Activated T-helper 1 cell treated with anti-CD3 and anti-CD28 coated beads, Interleukin-2, amount 50 U/mL, for 16 hours (primary cell): ENCODE measurements around the gene TESMIN.
A peak's percentile ranks its signal among the peaks of the same experiment; 100 is the strongest.

Experiments used
- DNase-seq, 2 donors: peaks; one replicate each; pipeline ENCODE4 v3.0.0-alpha.2; 2020; ENCODE audit warnings: low read depth in 1 of 2, low spot score in 1 of 2

TESMIN gene, protein sequence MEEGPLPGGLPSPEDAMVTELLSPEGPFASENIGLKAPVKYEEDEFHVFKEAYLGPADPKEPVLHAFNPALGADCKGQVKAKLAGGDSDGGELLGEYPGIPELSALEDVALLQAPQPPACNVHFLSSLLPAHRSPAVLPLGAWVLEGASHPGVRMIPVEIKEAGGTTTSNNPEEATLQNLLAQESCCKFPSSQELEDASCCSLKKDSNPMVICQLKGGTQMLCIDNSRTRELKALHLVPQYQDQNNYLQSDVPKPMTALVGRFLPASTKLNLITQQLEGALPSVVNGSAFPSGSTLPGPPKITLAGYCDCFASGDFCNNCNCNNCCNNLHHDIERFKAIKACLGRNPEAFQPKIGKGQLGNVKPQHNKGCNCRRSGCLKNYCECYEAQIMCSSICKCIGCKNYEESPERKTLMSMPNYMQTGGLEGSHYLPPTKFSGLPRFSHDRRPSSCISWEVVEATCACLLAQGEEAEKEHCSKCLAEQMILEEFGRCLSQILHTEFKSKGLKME

DNA sequence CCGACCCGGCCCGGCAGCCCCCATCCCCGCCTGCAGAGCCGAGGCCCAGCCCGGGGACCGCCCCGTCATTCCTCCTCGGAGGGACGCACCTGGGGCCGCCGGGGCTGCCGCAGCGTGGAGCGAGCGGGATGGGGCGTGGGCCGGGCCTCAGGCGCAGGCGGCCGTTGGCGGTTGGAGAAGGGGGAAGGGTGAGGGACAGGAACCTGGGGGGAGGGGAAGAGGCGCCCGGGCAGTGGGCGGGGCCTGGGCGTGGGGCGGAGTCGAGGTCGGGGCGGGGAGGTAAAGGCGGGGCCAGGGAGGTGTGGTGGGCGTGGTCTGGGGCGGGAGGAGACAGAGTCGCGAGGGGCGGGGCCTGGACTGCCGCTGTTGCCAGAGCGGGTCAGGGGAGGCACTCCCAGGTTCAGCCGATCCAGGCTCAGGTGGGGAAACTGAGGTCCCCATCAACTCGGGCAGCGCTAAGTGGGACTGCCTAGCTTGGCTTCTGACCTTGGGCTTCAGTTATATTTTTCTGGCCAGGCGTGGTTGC, at the start of gene TESMIN:
TSS of gene TESMIN (minus strand) at position 190 of the 526 bp plus-strand sequence. CDS start 860 bp downstream, outside the sequence.
- peak; percentile 89 to 91 for DNase-seq

DNA sequence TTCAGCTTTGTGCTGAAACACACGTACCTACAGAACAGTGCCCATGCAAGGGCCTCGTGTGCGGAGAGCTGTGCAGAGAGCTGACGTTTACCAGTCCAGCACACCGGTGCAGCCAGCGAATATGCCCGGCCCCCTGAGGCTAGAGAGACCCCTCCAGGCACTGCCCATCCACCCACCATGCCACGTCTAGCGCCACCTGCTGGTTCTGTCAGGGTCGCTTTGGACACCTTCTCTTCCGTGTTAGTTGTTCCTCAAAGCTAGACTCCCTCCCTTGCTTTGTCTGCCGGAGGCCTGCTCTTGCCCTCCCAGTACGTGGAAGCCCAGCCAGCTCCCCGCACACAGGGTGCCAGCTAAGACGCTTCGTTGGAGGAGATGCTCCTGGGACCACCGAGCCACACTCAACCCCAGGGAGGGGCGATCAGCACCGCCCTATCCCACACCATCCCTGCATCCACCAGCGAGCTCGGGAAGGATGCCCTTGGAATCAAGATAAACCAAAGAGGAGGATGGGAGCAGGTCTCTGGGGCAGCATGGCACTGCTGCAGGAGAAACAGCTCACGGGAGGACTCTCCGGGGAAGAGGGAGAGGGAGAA, 47.0 kb upstream of the TESMIN start:
- peak; percentile 12 for DNase-seq

DNA sequence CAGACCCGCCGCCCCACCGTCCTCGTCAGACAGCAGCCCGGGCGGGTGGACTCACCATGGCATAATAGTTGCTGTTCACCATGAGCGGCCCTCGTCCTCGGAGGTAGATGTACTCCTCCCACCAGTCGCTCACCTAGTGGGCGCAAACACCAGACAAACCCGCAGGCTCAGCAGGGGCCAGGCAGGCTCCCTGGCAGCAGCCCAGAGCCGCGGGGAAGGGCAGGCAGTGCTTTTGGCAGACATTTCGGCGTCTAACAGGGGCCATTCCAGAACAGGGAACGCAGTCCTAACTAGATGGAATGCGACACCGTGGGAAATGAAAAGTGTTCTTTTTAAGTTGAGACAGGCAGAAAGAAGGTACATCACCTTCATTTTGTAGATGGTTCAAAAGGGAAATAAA, 45.5 kb upstream of the TESMIN start:
- DNase-seq: no peak

DNA sequence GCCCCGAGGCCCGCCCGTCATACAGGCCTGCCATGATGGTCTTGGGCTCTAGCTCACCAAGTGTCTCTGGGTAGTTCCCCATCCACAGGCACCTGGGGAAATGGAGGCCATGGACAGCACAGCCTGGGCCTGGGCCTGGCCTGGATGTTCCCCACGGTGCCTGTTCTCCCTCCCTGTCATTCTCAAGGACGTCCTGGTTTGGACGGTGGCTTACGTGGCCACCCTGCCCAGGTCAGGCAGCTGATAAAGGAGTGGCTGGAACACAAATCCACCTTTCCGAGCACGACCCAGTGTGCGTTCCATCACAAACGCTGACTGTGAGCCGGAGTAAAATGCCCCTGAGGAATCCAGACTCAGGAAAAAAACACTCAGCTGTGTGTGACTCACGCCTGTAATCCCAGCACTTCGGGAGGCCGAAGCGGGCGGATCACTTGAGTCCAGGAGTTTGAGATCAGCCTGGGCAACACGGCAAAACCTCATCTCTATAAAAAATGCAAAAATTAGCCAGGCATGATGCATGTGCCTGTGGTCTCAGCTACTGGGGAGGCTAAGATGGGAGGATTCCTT, 41.2 kb upstream of the TESMIN start:
- no peak for DNase-seq

DNA sequence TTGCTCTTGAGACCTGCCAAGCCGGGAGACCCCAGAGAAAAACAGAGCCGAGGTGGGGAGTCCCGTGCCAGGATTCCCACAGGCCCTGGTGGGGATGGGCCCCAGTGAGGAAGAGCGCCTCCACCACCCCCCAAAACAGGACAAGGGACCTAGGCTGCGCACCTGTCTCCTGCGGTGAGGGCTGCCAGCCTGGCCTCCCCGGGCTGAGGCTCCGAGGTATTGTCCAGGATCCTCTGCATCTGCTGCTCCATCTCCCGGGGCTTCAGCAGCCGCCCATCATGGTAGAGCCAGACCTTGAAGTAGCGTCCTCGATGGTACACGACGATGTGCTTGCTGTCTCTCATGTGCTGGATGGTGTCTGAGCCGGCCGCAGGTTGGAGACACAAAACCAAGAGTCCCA, 33.3 kb upstream of the TESMIN start:
- DNase-seq: no peak

DNA sequence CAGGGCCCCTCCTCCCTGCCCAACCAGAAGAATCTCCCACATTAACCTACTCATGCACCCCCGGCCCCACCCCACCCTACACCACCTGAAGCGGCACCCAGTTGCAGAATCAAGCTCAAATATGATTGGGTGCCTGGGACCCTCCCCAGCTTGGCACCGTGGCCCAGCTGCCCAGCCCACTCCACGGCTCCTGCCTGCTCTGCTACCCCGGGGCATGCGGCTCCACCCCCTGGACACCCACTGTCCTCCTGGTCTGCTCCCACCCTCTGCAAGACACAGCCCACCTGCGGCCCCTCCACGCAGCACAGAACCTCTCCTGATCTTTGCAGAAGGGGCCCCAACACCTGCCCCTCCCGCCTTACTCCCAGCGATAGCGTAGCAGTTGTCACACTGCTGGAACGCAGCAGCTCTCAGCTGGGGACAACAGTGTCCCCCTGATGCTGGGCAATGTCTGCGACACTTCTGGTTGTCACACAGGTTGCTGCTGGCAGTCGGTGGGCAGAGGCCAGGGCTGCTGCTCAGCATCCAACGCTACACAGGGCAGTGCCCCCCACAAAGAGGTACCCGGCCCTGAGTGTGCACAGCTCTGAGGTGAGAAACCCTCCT, 32.0 kb upstream of the TESMIN start:
- DNase-seq: no peak

DNA sequence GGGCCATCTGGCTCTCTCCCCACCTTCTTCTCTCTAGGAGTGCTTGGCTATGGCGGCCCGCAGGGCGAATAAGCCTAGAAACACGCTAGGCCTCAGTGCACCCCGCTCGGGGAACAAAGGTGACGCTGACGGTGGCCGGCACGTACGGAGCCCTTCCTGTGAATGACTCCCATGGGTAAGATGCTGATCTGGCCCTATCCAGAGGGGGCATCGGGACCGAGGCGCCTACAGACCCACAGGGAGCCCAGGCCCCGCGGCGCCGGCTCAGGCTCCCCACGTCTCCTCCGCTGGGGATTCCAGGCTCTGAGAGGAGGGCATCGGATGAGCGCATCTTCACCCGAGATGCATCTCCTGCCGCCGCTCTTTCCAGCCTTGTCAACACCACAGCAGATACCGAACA, 31.4 kb upstream of the TESMIN start:
- no peak for DNase-seq

DNA sequence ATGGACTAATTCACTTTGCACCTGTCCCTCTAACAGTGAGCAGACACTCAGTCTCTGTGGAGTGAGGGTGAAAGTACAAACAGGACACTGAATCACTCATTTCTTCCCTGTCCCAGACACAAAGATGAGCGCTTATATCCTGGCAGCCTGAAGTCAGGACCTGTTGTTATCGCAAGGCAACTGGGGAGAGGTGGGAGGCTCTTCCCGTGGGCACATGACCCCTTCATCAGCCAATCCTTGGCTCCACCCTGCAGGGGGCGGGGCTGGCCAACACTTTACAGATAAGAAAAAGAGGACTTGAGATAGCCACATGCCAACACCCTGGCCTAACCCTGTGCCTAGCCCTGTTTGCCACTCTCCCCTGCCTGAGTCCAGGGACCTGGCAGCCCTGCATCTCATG, 29.5 kb upstream of the TESMIN start:
- no peak for DNase-seq

DNA sequence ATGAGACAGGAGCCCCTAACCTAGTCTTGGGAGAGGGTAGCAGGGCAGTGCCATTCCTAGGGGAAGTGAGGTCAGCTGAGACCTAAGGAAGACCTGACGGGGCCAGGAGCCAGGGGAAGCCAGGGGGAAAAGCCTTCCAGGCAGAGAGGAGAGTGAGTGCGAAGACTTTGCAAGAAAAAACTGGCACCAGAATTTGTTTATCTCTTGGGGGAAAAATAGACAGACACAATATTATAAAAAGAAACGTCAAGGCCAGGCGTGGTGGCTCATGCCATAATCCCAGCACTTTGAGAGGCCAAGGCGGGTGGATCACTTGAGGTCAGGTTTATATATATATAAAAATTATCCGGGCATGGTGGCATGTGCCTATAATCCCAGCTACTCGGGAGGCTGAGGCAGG, 26.9 kb upstream of the TESMIN start:
- no peak for DNase-seq

DNA sequence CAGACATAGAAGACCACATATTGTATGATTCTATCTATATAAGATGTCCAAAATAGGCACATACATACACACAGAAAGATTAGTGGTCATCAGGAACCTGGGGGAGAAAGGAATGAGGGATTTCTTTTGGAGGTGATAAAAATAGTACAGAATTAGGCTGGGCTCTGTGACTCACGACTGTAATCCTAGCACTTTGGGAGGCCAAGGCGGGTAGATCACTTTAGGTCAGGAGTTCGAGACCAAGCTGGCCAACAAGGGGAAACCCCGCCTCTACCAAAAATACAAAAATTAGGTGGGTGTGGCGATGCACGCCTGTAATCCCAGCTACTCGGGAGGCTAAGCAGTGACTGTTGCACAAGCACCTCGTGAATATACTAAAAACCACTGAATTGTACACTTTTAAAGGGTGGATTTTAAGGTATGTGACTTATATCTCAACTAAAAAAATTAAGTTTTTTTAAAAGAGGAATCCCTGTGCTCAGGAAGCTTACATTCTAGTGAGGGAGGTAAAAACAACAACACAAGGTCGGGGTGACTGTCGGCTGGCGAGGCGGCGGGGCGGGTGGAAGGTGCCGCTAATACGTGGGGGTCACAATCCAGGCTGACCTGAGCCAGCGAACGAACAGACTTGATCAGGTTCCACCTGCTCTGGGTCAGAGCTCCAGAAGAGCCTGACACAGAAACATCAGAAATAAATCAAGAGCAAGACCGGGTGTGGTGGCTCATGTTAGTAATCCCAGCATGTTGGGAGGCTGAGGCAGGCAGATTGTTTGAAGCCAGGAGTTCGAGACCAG, 25.3 kb upstream of the TESMIN start:
- no peak for DNase-seq

DNA sequence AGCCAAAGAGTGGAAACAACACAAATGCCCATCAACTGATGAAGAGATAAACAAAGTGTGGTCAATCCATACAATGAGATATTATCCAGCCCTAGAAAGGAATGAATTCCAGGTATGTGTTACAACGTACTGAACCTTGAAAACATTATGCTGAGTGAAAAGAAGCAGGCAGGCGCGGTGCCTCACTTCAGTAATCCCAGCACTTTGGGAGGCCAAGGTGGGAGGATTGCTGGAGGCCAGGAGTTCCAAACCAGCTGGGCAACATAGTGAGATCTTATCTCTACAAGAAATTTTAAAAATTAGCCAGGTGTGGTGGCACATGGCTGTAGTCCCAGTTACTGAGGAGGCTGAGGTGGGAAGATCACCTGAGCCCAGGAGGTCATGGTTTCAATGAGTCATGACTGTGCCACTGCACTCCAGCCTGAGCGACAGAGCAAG, 24.6 kb upstream of the TESMIN start:
- no peak for DNase-seq

DNA sequence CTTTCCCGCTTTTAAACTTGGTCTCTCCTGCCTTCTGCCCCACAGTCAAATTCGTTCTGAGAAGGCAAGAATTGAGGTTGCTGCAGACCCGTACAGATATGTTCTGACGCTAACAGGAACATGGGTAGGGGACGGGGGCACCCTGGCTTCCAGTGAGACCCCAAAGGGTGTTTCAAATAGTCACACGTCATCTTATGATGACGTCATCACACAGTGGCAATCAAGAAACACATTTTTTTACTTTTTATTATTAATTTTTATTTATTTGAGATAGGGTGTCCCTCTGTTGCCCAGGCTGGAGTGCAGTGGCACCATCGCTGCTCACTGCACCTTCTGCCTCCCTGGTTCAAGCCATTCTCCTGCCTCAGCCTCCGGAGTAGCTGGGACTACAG, 22.9 kb upstream of the TESMIN start:
- no peak for DNase-seq

DNA sequence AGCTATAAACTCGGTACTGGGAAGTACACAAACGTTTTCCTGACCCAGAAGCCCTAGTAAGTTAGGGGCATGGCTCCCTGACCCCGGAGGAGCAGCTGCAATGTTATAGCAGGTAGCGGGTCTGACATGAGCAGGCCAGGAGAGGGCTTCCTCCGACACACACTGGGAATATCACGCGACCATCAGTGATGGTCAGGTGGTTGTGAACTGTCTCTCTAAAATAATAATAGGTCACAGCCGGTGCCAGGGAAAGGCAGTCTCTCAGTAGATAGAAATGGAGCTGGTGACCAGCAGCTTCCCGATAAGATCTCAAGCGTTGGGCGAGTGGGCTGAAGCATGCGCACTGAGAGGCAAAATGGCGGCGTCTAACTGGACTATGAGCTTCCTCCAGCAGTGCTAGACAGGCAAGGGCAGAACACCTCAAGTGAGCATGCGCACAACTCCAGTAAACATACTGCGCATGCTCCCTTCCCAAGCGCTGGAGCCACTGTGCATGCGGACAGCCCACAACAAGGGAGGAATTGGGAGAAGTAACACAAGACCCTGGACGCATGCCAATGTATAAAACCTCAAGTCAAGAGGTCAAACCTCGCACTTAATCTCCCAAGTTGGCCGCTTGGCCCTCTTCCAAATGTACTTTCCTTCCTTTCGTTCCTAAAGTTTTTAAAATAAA, 22.3 kb upstream of the TESMIN start:
- no peak for DNase-seq

DNA sequence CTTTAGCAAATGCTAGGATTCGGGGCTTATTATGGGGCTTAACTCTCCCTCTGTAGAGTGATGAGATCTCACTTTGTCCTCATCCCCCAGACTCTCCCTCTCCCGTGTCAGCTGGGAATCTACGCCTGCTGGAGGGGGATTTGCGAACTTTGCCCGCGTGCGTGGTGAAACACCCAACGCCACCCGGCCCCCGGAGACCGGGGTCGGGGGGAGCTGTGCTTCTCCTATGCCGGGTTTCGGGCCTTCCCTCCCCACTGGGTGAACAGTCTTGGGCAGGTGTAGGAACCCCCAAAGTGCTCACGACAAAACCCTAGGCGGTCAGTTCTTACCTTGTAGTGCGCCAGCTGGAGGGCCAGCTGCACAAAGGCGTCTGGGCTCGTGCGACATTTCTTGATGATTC, 21.6 kb upstream of the TESMIN start:
- no peak for DNase-seq

DNA sequence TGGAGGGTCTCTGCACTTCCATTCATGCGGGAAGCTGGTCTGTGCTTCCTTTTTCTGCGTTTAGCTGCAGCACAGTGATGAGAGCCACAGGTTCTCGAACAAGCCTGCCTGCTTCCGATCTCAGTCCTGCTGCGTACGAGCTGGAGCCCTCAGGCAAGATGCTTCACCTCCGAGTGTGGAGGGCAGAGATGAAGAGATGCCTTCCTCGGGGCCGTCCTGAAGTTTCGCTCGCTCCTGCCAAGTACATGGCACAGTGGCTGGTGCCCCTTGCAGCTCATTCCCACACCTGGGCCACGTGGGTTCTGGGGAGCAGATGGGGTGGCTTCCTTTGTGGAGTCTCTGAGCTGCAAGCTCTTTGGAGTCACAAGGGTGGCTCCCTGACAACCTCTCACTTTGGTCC, 19.5 kb upstream of the TESMIN start:
- no peak for DNase-seq

DNA sequence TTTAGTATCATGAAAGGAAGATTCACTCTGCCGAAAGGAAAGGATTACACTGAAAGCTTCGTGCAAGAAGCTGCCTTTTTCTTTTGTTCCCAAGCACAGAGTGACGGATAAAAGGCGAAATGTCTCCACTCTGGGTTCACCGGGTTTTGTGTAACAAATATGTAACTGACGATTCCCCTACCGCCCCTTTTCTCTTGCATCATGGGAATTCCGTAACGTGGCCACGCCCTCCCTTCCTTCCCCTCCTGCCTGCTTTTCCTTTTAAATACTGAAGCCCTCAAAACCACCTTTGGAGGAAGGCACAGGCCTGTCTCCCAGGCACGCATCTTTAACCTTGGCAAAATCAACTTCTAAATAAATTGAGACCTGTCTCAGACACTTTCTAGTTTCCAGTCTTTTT, 16.4 kb upstream of the TESMIN start:
- no peak for DNase-seq

DNA sequence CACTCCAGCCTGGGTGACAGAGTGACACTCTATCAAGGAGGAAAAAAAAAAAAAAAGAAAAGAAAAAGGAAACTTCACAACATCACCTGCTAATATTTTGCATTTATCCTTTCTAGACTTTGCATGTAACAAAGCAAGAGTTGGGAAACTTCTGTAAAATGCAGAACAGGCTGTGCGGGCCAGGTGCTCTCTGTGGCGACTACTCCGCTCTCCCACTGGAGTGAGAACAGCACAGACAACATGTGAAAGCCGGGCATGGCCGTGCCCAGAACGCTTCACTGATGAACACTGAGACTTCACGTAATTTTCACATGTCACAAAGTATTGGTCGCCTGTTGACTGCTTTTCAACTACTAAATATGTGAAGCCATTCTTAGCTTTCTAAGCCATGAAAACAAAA, 15.5 kb upstream of the TESMIN start:
- no peak for DNase-seq

DNA sequence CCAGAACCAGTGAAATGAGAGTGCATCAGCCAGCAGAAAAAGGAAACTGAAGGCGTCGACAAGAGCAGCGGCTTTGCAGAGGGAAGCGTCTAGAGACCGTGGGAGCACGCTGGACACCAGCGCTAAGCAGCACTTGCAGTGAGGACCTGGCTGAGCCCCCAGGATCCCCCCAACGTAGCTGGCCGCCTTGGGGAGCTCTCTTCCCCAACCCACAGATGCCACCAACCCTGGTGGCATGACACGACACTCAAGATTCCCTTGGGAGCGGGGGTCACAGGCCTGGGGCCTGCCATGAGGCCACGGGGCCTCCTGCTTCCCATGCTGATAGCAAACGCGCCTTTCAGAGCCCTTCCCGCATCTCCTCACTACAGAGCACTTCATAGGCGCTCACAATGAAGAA, 13.4 kb upstream of the TESMIN start:
- DNase-seq: no peak

DNA sequence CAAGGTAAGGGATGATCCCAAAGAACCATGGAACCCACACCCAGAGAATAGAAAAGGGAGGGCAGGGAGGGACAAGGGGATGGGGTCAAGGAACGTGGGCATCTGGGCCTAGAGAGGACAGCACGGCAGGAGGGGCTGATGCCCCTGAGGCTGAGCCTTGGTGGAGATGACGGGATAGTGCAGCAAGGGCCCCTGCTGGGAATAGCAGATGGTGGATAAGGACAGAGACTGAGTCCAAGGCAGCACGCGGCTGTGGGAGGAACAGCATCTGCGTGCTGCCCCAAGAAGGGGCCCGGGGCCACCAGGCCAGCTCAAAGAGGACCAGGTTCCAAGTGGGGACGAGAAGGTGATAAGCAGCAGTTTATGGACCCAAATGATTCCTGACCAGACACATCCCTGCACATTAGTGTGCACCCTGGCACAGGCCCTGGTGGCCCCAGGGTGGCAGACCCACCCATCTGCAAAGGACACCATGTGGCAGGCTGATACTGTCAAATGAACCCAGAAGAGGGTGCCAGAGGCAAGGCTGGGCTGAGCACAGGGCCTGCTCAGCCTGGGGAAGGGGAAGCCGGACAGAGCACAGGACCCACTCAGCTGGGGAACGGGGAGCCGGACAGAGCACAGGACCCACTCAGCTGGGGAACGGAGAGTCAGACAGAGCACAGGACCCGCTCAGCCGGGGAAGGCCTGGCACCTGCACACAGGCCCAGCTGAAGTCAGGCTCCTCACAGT, 12.8 kb upstream of the TESMIN start:
- no peak for DNase-seq
